T-helper 22 cell (primary cell): ENCODE results near the gene CAV3.
"Not testable (repeated sequence)": the region's sequence is repeated elsewhere in the genome, so short reads cannot be mapped to it uniquely, and the experiment has no call there.

ENCODE experiments used
- DNase-seq: peaks from one replicate; pipeline ENCODE4 v3.0.0-alpha.2; 2020; ENCODE audit warnings: low read depth

The CAV3 gene

DNA sequence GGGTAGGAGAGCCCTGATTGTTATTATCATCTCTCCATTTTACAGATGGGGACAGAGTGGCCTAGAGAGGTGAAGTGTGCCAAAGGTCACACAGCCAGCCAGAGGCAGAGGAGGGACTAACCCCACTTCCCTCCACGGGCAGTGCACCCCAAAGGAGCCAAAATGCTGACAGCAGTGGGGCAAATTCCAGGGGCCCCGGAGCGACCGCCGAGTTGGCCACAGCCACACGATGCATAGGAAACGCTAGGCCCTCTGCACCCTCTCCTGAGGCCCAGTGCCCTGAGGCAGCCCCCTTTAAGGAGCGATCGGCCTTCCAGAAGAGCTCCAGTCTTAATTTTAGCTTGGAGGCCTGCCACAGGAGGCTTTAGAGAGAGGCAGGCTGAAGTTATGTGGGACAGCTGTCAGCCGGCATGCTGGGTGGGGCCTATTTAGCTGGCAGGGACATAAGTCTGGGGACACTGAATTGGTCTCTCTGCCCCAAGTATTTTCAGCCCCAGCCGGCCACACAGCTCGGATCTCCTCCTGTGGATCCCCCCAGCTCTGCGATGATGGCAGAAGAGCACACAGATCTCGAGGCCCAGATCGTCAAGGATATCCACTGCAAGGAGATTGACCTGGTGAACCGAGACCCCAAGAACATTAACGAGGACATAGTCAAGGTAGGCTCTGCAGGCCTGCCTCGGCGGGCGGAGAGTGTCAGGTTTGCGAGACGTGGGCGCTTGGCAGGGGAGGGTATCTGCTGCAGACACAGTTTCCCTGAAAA is at the start of gene CAV3:
Gene CAV3, plus strand, starts transcription at position 471 of the 763 bp plus-strand sequence. Its CDS starts 75 bp downstream, at position 546.
- no peak for DNase-seq

GRCh38 chr3:8684992-8685391 is 48.6 kb upstream of the CAV3 start:
- DNase-seq = not testable (repeated sequence)

GRCh38 chr3:8691295-8691694 is 42.3 kb upstream of the CAV3 start:
- DNase-seq = not testable (repeated sequence)

GRCh38 chr3:8702560-8702959 is 31.0 kb upstream of the CAV3 start:
- no peak for DNase-seq

- DNase-seq = no peak
These were observed 28.0 kb upstream of the CAV3 start for GRCh38 chr3:8705575-8705974.

GRCh38 chr3:8709287-8709686 is 24.3 kb upstream of the CAV3 start:
- no peak for DNase-seq

DNA sequence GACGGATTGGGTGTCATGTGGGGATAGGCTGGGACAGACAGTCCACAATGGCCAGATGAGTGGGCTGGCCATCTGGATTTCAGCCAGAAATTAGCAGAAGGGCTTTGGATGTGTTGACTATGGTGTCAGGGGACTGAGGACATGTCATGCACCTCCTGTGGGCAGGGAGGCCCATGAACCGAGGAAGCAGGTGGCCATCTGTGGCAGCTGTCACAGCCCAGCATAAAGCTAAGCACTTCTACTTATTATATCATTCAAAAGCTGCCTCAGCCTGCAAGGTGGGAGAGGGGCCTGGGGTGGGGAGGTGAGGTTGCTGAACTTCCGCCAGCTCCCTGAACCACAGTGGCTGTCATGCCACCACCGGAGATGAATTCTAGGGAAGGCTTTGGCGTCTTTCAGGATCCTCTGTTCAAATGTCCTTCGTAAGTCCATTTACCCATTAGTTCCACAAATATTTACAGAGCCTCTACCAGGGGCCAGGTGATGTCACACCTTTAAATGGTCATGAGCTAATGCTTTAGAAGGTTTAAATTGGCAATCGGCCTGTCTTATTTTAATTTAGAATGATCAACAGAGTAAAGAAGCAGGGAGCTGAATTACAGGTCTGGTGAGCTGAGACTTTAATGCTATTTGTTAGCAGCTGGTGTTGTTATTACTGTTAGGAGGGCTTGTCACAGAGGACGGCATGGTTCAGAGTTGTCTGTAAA is 23.6 kb upstream of the CAV3 start:
- DNase-seq = no peak

DNA sequence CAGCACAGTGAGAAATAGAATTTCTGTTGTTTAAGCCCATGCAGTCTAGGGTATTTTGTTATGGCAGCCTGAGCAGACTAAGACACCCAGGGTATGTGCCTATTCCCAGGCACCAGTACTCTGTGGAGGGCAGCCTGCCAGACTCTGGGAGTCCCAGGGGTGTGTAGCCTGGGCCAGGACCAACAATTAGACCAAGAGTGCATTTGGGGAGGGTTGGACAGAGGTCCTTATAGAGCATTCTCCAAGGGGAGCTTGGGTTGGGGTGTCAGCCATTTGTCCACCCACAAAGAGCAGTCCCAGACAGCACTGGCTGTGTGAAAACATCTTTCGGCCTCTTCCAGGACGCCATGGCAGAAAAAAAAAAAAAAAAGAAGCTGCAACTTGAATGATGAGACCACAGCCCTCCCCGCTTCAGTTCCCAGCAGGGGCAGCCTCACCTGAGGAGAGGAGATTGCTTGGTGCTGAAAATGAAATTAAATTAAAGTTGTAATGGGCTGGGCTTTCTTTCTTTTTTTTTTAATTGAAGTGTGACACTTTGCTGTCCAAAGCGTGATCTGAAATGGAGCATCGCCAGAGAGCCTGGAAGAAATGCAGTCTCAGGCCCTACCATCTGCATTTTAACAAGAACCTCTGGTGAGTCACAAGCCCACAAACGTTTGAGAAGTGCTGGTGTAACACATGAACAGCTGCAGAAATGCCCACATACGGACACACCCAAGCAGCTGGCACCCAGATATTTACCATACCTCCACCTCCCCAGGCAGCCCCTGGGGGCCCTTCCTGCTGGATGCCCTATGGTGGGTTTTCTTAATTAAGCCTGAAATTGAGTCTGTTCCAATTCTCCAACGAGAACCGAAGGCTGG is 21.3 kb upstream of the CAV3 start:
- DNase-seq = no peak

- DNase-seq = no peak
These were observed 20.7 kb upstream of the CAV3 start for GRCh38 chr3:8712908-8713255.

- DNase-seq = no peak
These were observed 19.5 kb upstream of the CAV3 start for GRCh38 chr3:8713901-8714759.

DNA sequence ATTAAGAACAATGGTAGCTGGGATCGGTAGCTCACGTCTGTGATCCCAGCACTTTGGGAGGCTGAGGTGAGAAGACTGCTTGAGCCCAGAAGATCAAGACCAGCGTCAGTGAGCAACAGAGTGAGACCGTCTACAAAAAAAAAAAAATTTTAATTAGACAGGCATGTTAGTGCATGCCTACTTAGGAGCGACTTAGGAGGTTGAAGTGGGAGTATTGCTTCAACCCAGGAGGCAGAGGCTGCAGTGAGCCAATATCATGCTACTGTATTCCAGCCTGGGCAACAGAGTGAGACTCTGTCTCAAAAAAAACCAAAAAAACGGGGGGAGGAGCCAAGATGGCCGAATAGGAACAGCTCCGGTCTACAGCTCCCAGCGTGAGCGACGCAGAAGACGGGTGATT is 17.8 kb upstream of the CAV3 start:
- DNase-seq = not testable (repeated sequence)

DNA sequence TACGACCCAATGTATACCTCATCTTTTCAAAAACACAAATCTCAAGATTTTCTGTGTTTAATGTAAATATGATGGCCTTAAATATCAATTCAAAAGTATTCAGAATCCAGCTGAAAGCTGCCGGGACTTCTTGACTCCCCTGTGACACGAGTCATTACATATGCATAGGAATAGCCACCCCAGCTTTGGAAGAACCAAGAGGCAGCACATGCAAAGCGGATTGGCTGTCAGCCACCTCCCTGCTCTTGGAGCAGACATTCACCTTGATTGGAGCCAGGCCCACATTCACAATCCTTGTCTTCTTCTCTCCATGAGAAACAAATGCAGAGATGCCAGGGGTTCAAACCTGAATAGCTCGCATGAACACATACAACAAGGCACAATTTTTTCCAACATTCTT is 10.8 kb upstream of the CAV3 start:
- DNase-seq = no peak

- no peak for DNase-seq
These were observed 10.0 kb upstream of the CAV3 start for GRCh38 chr3:8723612-8724011.

DNA sequence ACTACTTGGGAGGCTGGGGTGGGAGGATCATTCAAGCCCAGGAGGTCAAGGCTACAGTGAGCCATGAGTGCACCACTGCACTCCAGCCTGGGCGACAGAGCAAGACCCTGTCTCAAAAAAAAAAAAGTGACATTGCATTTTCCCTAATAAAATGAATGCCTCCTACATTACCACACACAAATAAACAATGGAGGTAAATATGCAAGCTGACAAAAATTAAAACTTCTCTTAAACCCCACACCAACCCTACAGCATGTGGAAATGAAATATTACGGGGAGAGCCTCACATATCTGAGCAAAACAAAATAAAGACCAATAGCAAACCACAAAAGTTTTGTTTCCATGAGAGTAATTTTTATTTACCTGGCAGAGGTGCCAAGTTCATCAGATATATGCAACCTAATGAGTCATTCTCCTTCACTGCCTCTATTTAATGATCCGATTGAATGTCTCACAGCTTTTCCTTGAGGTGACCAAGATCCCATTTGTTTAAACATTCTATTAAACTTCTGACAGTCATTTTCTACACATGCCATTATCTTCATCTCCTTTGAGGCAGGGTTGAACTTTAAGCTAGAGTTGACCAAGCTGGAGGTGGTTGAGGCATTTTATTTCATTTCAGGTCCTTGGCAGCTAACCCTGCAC is 9.4 kb upstream of the CAV3 start:
- no peak for DNase-seq

GRCh38 chr3:8727605-8728512 is 5.7 kb upstream of the CAV3 start:
- DNase-seq = no peak

- DNase-seq = no peak
These were observed 4.1 kb upstream of the CAV3 start for GRCh38 chr3:8729479-8729878.

DNA sequence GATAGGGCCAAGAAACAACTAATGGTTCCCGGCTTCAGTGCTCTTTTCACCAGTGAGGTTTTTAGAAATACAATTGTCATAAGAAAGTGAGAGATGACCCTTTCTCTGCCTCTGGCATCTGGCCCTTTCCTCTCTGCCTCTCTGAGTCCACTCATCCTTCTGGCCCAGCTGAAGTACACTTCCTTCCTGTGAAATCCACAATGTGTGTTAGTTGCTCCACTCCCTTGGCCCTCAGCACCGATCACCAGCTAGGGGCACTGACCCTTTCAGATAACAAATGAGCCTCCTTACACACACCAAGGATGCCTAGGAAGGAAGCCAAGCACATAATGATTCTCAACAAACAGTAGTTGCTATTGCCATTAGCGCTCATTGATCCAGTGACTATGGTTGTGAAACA is 2.9 kb upstream of the CAV3 start:
- no peak for DNase-seq

- no peak for DNase-seq
These were observed 1.2 kb upstream of the CAV3 start for GRCh38 chr3:8732413-8732812.

GRCh38 chr3:8734137-8734878 is 706 bp downstream of the CAV3 start:
- DNase-seq = no peak

GRCh38 chr3:8734908-8735307 is 1.3 kb downstream of the CAV3 start:
- DNase-seq = no peak
